Suprapubic skin (tissue), 4 donors: Measurements from ENCODE around the gene SLC22A16. TPM values are rescaled to one million over a fixed set of nuclear protein-coding genes. Genes with fewer than 3 reads are reported as not detected.

Experiments used
- DNase-seq, 2 donors: peaks; one replicate each; pipeline ENCODE4 v3.0.0-alpha.2; 2019; ENCODE audit warnings: low spot score in 2 of 2
- H3K27ac ChIP-seq: fragments of 200-600 bp; sonication (generic); one replicate; pipeline ENCODE4 v1.5.1; 2019
- H3K27me3 ChIP-seq: fragments of 200-600 bp; sonication (generic); one replicate; pipeline ENCODE4 v1.5.1; 2019
- H3K36me3 ChIP-seq: fragments of 200-600 bp; sonication (generic); one replicate; pipeline ENCODE4 v1.5.1; 2019
- H3K4me1 ChIP-seq: fragments of 200-600 bp; sonication (generic); one replicate; pipeline ENCODE4 v1.5.1; 2019
- H3K4me3 ChIP-seq: fragments of 200-600 bp; sonication (generic); one replicate; pipeline ENCODE4 v1.5.1; 2019; ENCODE audit warnings: mild to moderate bottlenecking
- H3K9me3 ChIP-seq: fragments of 200-600 bp; sonication (generic); one replicate; pipeline ENCODE4 v1.5.1; 2019
- CTCF ChIP-seq, 2 donors: fragments of 200-600 bp in 1 of 2; fragments of 450-650 bp in 1 of 2; sonication (generic) in 1 of 2; IDR thresholded peaks; one replicate each; pipeline ENCODE4 v1.5.1; 2016 to 2019; ENCODE audit warnings: antibody characterized with exemption in 2 of 2, mild to moderate bottlenecking in 1 of 2, moderate library complexity in 1 of 2
- EP300 ChIP-seq: sonication (generic); formaldehyde crosslinking; IDR thresholded peaks from one replicate; pipeline ENCODE4 v1.6.1; 2017; ENCODE audit warnings: antibody characterized with exemption
- POLR2A ChIP-seq, 2 donors: fragments of 450-650 bp; IDR thresholded peaks; one replicate each; pipeline ENCODE4 v1.6.1; 2017; ENCODE audit warnings: antibody characterized with exemption in 2 of 2, mild to moderate bottlenecking in 2 of 2, moderate library complexity in 2 of 2
- POLR2AphosphoS5 ChIP-seq, 3 donors: sonication (generic); formaldehyde crosslinking; IDR thresholded peaks; one replicate each; pipeline ENCODE4 v1.6.1; 2017; ENCODE audit warnings: antibody characterized with exemption in 3 of 3
- WGBS: methylation state at CpG from one replicate; pipeline ENCODE4 v1.1.5; 2018; 5-methylcytosine and 5-hydroxymethylcytosine counted together
- total RNA-seq, 4 donors: library from RNA; depleted of rRNA; stranded (reverse); fragments of >200 nt; gene quantifications; one replicate each; pipeline ENCODE4 v1.1.0, GENCODE V29; 2016

Gene SLC22A16
- total RNA-seq, 4 donors from 2014 or later, result not detected

DNA sequence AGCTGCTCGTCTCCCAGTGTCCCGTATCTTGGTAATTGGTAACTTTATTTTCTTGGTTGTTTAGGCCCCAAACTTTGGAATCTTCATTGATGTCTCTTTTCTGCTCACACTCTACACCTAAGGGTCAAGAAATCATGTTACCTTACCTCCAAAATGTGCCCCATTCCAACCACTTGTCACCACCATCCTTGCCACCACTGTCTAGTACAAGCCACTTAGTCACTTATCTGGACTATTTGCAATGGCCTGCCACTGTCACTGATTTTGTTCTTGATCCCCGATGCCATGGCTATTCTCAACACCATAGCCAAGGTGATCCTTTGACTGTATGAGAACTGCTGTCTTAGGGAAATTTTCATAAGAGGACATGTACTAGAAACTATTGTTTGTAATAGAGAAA is 46.0 kb upstream of the SLC22A16 start:
- 80% methylated on average over 3 of the region's 3 CpGs for WGBS
- Histone ChIP-seq H3K4me3 (no peak overlapping the region), H3K27ac (no peak overlapping the region), H3K27me3 (no peaks in the 10 kb centered on the region), H3K36me3 (no peaks in the 10 kb centered on the region), H3K9me3 (no peaks in the 10 kb centered on the region), H3K4me1 (peaks cover 5% of the 10 kb centered on the region)
- TF ChIP-seq POLR2AphosphoS5 (IDR thresholded peaks at IDR 0.05) (no peak), CTCF (IDR thresholded peaks at IDR 0.05) (no peak), POLR2A (IDR thresholded peaks at IDR 0.05) (no peak), EP300 (no peak)
- no peak for DNase-seq

GRCh38 chr6:110520992-110521543 is 44.7 kb upstream of the SLC22A16 start:
- H3K4me1 ChIP-seq, result peaks cover 10% of the 10 kb centered on the region
- no peak overlapping the region for H3K4me3 ChIP-seq
- H3K27me3 ChIP-seq, result no peaks in the 10 kb centered on the region
- H3K9me3 ChIP-seq, result no peaks in the 10 kb centered on the region
- H3K27ac ChIP-seq, result no peak overlapping the region
- WGBS, result 92% methylated on average over 17 of the region's 17 CpGs
- DNase-seq, result no peak
- TF ChIP-seq EP300 (no peak), POLR2A (IDR thresholded peaks at IDR 0.05) (no peak)
- H3K36me3 ChIP-seq, result no peaks in the 10 kb centered on the region

GRCh38 chr6:110520209-110520965 is 44.0 kb upstream of the SLC22A16 start:
- Histone ChIP-seq H3K4me1 (peaks cover 10% of the 10 kb centered on the region), H3K9me3 (no peaks in the 10 kb centered on the region), H3K27me3 (no peaks in the 10 kb centered on the region), H3K4me3 (no peak overlapping the region), H3K27ac (no peak overlapping the region), H3K36me3 (no peaks in the 10 kb centered on the region)
- TF ChIP-seq POLR2A (IDR thresholded peaks at IDR 0.05) (no peak), EP300 (no peak)
- 78% methylated on average over 12 of the region's 12 CpGs for WGBS
- DNase-seq, result no peak

DNA sequence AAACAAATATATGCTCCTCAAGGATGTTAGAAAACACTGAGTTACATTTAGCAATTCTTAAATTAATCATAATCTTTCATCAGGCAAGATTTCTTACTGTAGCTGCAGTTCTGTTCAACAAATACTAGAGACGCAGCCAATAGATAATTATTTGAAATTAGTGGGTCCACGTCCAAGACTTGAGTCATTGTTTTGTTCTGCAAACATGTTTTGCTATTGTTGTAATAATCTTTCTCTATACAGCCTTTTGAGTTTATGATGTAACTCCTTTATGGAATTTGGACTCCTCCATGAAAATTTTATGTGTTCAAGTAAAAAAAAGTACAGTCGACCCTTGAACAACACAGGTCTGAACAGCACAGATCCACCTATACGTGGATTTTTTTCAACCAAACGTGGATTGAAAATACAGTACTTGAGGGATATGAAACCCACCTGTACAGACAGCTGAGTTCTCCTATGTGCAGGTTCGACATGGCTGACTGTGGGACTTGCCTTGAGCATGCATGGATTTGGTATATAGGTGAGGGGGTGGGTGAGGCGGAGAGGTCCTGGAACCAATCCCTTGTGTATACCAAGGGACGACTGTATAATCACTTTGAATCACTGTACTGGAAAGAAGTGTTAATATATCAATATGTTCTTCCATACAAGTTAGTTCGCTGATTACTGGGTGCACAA is 41.3 kb upstream of the SLC22A16 start:
- Histone ChIP-seq H3K4me3 (no peak overlapping the region), H3K9me3 (no peaks in the 10 kb centered on the region), H3K4me1 (peaks cover 18% of the 10 kb centered on the region), H3K27ac (no peak overlapping the region), H3K36me3 (no peaks in the 10 kb centered on the region), H3K27me3 (no peaks in the 10 kb centered on the region)
- TF ChIP-seq CTCF (IDR thresholded peaks at IDR 0.05) (no peak), POLR2AphosphoS5 (IDR thresholded peaks at IDR 0.05) (no peak), EP300 (no peak), POLR2A (IDR thresholded peaks at IDR 0.05) (no peak)
- no peak for DNase-seq
- 53% methylated on average over 9 of the region's 9 CpGs for WGBS

- Histone ChIP-seq H3K36me3 (no peaks in the 10 kb centered on the region), H3K4me1 (peaks cover 23% of the 10 kb centered on the region), H3K27me3 (no peaks in the 10 kb centered on the region), H3K27ac (no peak overlapping the region), H3K9me3 (no peaks in the 10 kb centered on the region), H3K4me3 (no peak overlapping the region)
- TF ChIP-seq EP300 (no peak), CTCF (IDR thresholded peaks at IDR 0.05) (no peak), POLR2A (IDR thresholded peaks at IDR 0.05) (no peak), POLR2AphosphoS5 (IDR thresholded peaks at IDR 0.05) (no peak)
- DNase-seq, result no peak
- WGBS, result 39% methylated on average over 2 of the region's 2 CpGs
Observed at GRCh38 chr6:110517034-110517433, 40.6 kb upstream of the SLC22A16 start.

DNA sequence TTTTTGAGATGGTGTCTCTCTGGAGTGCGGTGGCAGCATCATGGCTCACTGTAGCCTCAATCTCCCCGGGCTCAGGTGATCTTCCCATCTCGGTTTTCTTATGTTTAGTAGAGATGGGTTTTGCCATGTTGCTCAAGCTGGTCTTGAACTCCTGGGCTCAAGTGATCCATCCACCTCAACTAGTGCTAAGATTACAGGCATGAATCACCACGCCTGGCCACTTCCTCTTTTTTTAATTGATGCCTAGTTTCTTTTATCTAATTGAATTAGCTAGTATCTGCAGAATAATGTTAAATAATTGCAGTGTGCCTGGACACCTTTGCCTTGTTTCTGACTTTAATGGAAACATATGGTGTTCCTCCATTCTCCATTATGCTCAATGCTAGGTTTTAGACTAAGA is 38.4 kb upstream of the SLC22A16 start:
- Histone ChIP-seq H3K4me1 (peaks cover 23% of the 10 kb centered on the region), H3K4me3 (no peak overlapping the region), H3K27ac (no peak overlapping the region), H3K27me3 (no peaks in the 10 kb centered on the region), H3K9me3 (no peaks in the 10 kb centered on the region), H3K36me3 (no peaks in the 10 kb centered on the region)
- 89% methylated on average over 4 of the region's 4 CpGs for WGBS
- no peak for DNase-seq
- no peak for TF ChIP-seq POLR2A (IDR thresholded peaks at IDR 0.05)
- no peak for TF ChIP-seq POLR2AphosphoS5 (IDR thresholded peaks at IDR 0.05)
- TF ChIP-seq CTCF (IDR thresholded peaks at IDR 0.05), result no peak
- TF ChIP-seq EP300, result no peak
